Psoas muscle (tissue), 8 donors: ENCODE measurements around the gene CMTM8. TPM values are rescaled to one million over a fixed set of nuclear protein-coding genes. Genes with fewer than 3 reads are reported as not detected.

Experiments
- ATAC-seq, 4 donors: fragments of 200-7000 bp; cut with Tn5 transposase; one replicate each; pipeline ENCODE4 v1.9.1; 2020; ENCODE audit warnings: moderate library complexity in 3 of 4, mild to moderate bottlenecking in 2 of 4
- DNase-seq, 2 donors: peaks; one replicate each; pipeline ENCODE4 v3.0.0-alpha.2; 2020
- H3K27ac ChIP-seq: fragments of 200-600 bp; one replicate; pipeline ENCODE4 v1.8.0; 2022
- H3K27me3 ChIP-seq, 3 donors: fragments of 200-600 bp in 1 of 3; one replicate each; pipeline versions ENCODE4 v1.6.1 to v1.8.0; 2013 to 2022; ENCODE audit warnings: low read length in 2 of 3, mild to moderate bottlenecking in 2 of 3, moderate library complexity in 1 of 3; ENCODE audit not compliant: insufficient read depth in 3 of 3
- H3K36me3 ChIP-seq, 2 donors: fragments of 200-600 bp in 1 of 2; one replicate each; pipeline versions ENCODE4 v1.6.1 to v1.8.0; 2013 to 2022; ENCODE audit warnings: low read depth in 1 of 2, mild to moderate bottlenecking in 1 of 2, moderate library complexity in 1 of 2; ENCODE audit not compliant: insufficient read depth in 1 of 2
- H3K4me1 ChIP-seq: fragments of 200-600 bp; one replicate; pipeline ENCODE4 v1.8.0; 2022
- H3K4me3 ChIP-seq: fragments of 200-600 bp; one replicate; pipeline ENCODE4 v1.8.0; 2022; ENCODE audit warnings: mild to moderate bottlenecking
- H3K9me3 ChIP-seq: fragments of 200-600 bp; one replicate; pipeline ENCODE4 v1.8.0; 2022
- CTCF ChIP-seq: fragments of 200-600 bp; IDR thresholded peaks from one replicate; pipeline ENCODE4 v1.8.0; 2022; ENCODE audit warnings: antibody characterized with exemption
- WGBS, 3 donors: extraction: QIAGEN DNeasy Blood & Tissue Kit; methylation state at CpG; one replicate each; pipeline versions ENCODE4 v1.1.6 to v1.1.7; 2013; 5-methylcytosine and 5-hydroxymethylcytosine counted together
- intact Hi-C, 2 donors: fragments of 100-400 bp; cut with DNase I; formaldehyde crosslinking; loops; one replicate each; pipeline versions ENCODE4 v1.11.0 to v1.14.2; 2022
- polyA plus RNA-seq, 3 donors: library from polyadenylated mRNA; stranded (reverse); fragments of 200-250 nt; gene quantifications; one replicate each; pipeline ENCODE4 v1.2.3, GENCODE V29; 2013
- total RNA-seq, 4 donors: library from RNA; stranded (reverse); fragmentation: NEBNext Ultra II Directional in 2 of 4; extraction: Animal tissue kit (Norgen Biotek cat#: 25700) in 2 of 4; gene quantifications; one replicate each; pipeline versions ENCODE4 v1.2.1 to v1.2.4, GENCODE V29; 2021 to 2023
- donor health status: healthy with polysubstance abuse.
- donor health status: DM: no; HTN: no; CAD: no; lungs with moderate emphysema.
- donor health status: Bipolar disorder and iron deficiency.
- donor health status: healthy.
- donor health status: DM: yes; HTN: yes; CAD: no.
- donor health status: DM: no; HTN: no; CAD: no.
- donor health status: DM: no; HTN: no; CAD: no.
- donor health status: DM: yes; HTN: yes; CAD: no.

The CMTM8 gene
- total and polyA plus RNA-seq, 7 donors: 0.97 to 4.2 (median 2.0) TPM

GRCh38 chr3:32243519-32243918 lies 5.0 kb downstream of the CMTM8 start:
- Histone ChIP-seq H3K27me3 (peaks cover 0 to 21% (median 3%) of the 10 kb centered on the region in 3 donors), H3K4me1 (no peaks in the 10 kb centered on the region), H3K36me3 (no peaks in the 10 kb centered on the region), H3K27ac (no peak overlapping the region), H3K9me3 (no peaks in the 10 kb centered on the region), H3K4me3 (no peak overlapping the region)
- no peak for DNase-seq
- ATAC-seq: no peak
- intact Hi-C loops: no loop called here
- WGBS, 3 donors: 80 to 92% (median 84%) methylated on average over 2 of the region's 2 CpGs
- no peak for TF ChIP-seq CTCF

GRCh38 chr3:32245200-32245599 lies 6.7 kb downstream of the CMTM8 start:
- Histone ChIP-seq H3K27ac (no peak overlapping the region), H3K36me3 (no peaks in the 10 kb centered on the region), H3K27me3 (peaks cover 0 to 13% (median 1%) of the 10 kb centered on the region in 3 donors), H3K9me3 (no peaks in the 10 kb centered on the region), H3K4me3 (no peak overlapping the region), H3K4me1 (no peaks in the 10 kb centered on the region)
- intact Hi-C loops: no loop called here
- TF ChIP-seq CTCF: no peak
- ATAC-seq (no peak), DNase-seq (no peak)
- 65 to 71% (median 70%) methylated on average over 2 of the region's 2 CpGs for WGBS, 3 donors

GRCh38 chr3:32246079-32246675 lies 7.7 kb downstream of the CMTM8 start:
- intact Hi-C loops: no loop called here

GRCh38 chr3:32249184-32249782 lies 10.8 kb downstream of the CMTM8 start:
- TF ChIP-seq CTCF: no peak
- intact Hi-C loops: no loop called here
- DNase-seq: no peak
- Histone ChIP-seq H3K4me3 (no peak overlapping the region), H3K27me3 (no peaks in the 10 kb centered on the region), H3K27ac (no peak overlapping the region), H3K36me3 (no peaks in the 10 kb centered on the region), H3K4me1 (no peaks in the 10 kb centered on the region), H3K9me3 (peaks cover 1% of the 10 kb centered on the region)
- WGBS, 3 donors: 86 to 88% (median 88%) methylated on average over 4 of the region's 4 CpGs
- ATAC-seq: no peak

More at GRCh38 chr3:32246079-32246675, 7.7 kb downstream of the CMTM8 start:
- no peak overlapping the region for H3K27ac ChIP-seq
- H3K4me1 ChIP-seq: no peaks in the 10 kb centered on the region
- DNase-seq (no peak), ATAC-seq (no peak)
- 68 to 83% (median 77%) methylated on average over 4 of the region's 4 CpGs for WGBS, 3 donors
- no peaks in the 10 kb centered on the region for H3K36me3 ChIP-seq
- no peak for TF ChIP-seq CTCF
- no peaks in the 10 kb centered on the region for H3K9me3 ChIP-seq
- peaks cover 0 to 4% (median 0%) of the 10 kb centered on the region in 3 donors for H3K27me3 ChIP-seq
- H3K4me3 ChIP-seq: no peak overlapping the region
